GM12891 (cell line): ENCODE data around the gene ATG3. TPM values are rescaled to one million over a fixed set of nuclear protein-coding genes. Genes with fewer than 3 reads are reported as not detected.
A peak's percentile ranks its signal among the peaks of the same experiment; 100 is the strongest.

ENCODE experiments used
- DNase-seq: peaks from one replicate; pipeline ENCODE4 v3.0.0; 2011; ENCODE audit warnings: low spot score; ENCODE audit not compliant: insufficient read length
- FAIRE-seq: peaks from 2 replicates; lab custom pipeline; 2011; peaks lifted over from hg19 to GRCh38; lab: Jason Lieb, UNC
- PAX5 ChIP-seq: IDR thresholded peaks from 2 replicates; pipeline ENCODE4 v1.6.1; 2011; ENCODE audit warnings: low read length, moderate library complexity, mild to moderate bottlenecking; ENCODE audit not compliant: insufficient read depth, severe bottlenecking
- POLR2A ChIP-seq: IDR thresholded peaks from 2 replicates; pipeline ENCODE4 v1.6.1; 2011; ENCODE audit warnings: low read depth, low read length, control low read depth
- POLR2AphosphoS5 ChIP-seq: IDR thresholded peaks from 2 replicates; pipeline ENCODE4 v1.6.1; 2011; ENCODE audit warnings: low read depth, low read length, control low read depth
- POU2F2 ChIP-seq: IDR thresholded peaks from 2 replicates; pipeline ENCODE4 v1.6.1; 2011; ENCODE audit warnings: low read depth, mild to moderate bottlenecking, control low read depth, low read length, moderate library complexity
- SPI1 ChIP-seq: IDR thresholded peaks from 2 replicates; pipeline ENCODE4 v1.6.1; 2011; ENCODE audit warnings: low read depth, low read length, control low read depth
- TAF1 ChIP-seq: IDR thresholded peaks from 2 replicates; pipeline ENCODE4 v1.6.1; 2011; ENCODE audit warnings: low read depth, low read length, control low read depth
- polyA plus RNA-seq: library from polyadenylated mRNA; unstranded; fragments of >200 nt; gene quantifications from one replicate; pipeline ENCODE4 v1.2.1, GENCODE V29; 2012; ENCODE audit warnings: low read depth, missing spikeins, inconsistent platforms; ENCODE audit not compliant: missing spikeins

Gene ATG3
- polyA plus RNA-seq = 33.8 TPM

DNA sequence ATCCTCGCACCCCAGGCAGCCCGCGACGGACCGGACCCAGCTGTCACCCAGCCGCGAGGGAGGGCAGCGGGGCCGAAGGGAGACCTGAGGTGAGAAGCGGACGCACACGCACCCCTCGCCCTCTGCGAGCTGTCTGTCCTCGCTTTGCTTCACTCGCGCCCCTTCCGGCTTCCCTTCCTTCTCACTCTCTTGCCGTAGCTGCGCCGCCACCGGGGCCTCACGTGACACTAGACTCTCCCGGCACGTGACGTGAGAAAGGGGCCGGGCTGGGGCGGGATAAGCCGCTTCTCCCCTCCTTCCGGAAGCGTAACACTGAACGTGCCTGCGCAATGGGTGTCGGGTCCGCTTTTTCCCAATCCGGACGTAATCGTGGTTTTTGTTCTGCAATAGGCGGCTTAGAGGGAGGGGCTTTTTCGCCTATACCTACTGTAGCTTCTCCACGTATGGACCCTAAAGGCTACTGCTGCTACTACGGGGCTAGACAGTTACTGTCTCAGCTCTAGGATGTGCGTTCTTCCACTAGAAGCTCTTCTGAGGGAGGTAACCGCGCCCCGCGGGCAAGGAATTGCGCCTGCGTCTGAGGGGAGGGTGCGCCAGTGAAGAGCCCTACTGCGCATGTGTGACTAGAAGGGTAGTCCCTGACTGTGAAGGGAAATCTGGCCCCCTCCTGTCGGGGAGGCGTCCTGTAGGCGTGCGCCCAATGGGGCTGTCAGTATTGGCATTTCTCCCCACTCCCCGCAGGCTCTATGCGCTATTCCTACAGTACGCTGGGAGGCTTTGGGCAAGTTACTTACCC is at the start of gene ATG3, which contains the start of gene SLC35A5:
Gene ATG3 (minus strand): TSS at position 229 of the 796 bp plus-strand sequence. CDS start 434 bp downstream, outside the sequence.
Gene SLC35A5 (plus strand): TSS at position 312 of the 796 bp plus-strand sequence. CDS start 1,359 bp downstream, outside the sequence.
- DNase-seq (peak; percentile 68), FAIRE-seq (peak; percentile 98)
- TF ChIP-seq POLR2A (peak; percentile 89), PAX5 (no peak), POLR2AphosphoS5 (peak; percentile 89), SPI1 (no peak), POU2F2 (peak; percentile 25; the same call in 1 of the 2 replicates), TAF1 (peak; percentile 33)

- DNase-seq = no peak
- no peak for FAIRE-seq
- TF ChIP-seq TAF1 (no peak), POLR2AphosphoS5 (no peak), SPI1 (no peak), POU2F2 (no peak), PAX5 (no peak), POLR2A (no peak)
Observed at GRCh38 chr3:112610121-112610520, 48.4 kb upstream of the ATG3 start.

- FAIRE-seq = no peak
- no peak for TF ChIP-seq PAX5
- TF ChIP-seq POU2F2 = no peak
- no peak for TF ChIP-seq SPI1
- TF ChIP-seq POLR2A = no peak
- TF ChIP-seq TAF1 = no peak
- no peak for TF ChIP-seq POLR2AphosphoS5
Observed at GRCh38 chr3:112607863-112608262, 46.1 kb upstream of the ATG3 start.

GRCh38 chr3:112606098-112606497 is 44.3 kb upstream of the ATG3 start:
- DNase-seq (no peak), FAIRE-seq (no peak)
- TF ChIP-seq POLR2AphosphoS5 = no peak

More at GRCh38 chr3:112607863-112608262, 46.1 kb upstream of the ATG3 start:
- DNase-seq = no peak

DNA sequence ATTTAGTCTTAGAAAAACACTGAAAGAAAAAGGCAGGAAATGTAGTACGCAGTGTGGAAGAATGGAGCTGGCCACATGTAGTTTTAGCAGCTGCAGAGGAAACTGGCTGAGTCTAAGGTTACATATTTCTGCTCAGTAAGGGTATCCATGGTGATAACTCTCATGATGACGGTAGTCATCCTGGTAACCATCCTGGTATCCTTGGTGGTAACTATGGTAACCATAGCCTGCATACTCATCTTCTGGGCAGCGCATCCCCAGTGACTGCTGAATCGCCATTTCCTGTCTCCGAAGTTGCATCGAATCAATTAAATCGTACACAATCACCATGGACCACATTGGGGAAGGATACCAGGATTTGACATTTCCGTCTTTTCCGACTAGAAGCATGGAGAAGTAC is 43.5 kb upstream of the ATG3 start:
- FAIRE-seq (peak; percentile 38), DNase-seq (no peak)
- TF ChIP-seq TAF1 = no peak
- TF ChIP-seq SPI1 = no peak
- no peak for TF ChIP-seq POU2F2
- no peak for TF ChIP-seq PAX5
- no peak for TF ChIP-seq POLR2A
- TF ChIP-seq POLR2AphosphoS5 = no peak

DNA sequence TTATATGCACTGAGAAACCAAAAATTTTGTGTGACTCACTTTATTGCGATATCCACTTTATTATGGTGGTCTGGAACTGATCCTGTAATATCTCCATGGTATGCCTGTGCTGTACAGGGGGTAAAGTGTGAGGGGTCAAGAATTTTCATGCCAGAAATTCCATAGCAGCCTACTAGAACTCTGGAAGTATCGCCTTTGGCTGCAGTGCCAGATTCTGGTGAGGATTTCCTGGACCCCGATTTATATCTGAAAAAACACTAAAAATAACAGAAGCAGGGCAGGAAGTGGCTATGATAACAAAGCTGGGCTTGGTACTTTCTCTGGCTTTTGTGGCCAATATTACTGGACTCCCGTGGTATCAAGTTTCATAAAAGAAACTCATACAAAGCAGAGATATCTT is 42.8 kb upstream of the ATG3 start:
- no peak for DNase-seq
- FAIRE-seq = no peak
- TF ChIP-seq SPI1 (no peak), POU2F2 (no peak), PAX5 (no peak), POLR2AphosphoS5 (no peak), TAF1 (no peak), POLR2A (no peak)

GRCh38 chr3:112602217-112602838 is 40.6 kb upstream of the ATG3 start:
- no peak for DNase-seq
- TF ChIP-seq POLR2A (no peak), SPI1 (peak; percentile 72)
- FAIRE-seq = no peak

GRCh38 chr3:112598731-112599130 is 37.0 kb upstream of the ATG3 start:
- no peak for DNase-seq
- no peak for TF ChIP-seq POLR2A
- no peak for TF ChIP-seq TAF1
- TF ChIP-seq PAX5 = no peak
- no peak for TF ChIP-seq SPI1
- TF ChIP-seq POU2F2 = no peak
- no peak for TF ChIP-seq POLR2AphosphoS5
- no peak for FAIRE-seq

- FAIRE-seq (no peak), DNase-seq (no peak)
- no peak for TF ChIP-seq PAX5
- no peak for TF ChIP-seq POU2F2
- TF ChIP-seq POLR2AphosphoS5 = no peak
- no peak for TF ChIP-seq POLR2A
- TF ChIP-seq SPI1 = no peak
- TF ChIP-seq TAF1 = no peak
Observed at GRCh38 chr3:112597945-112598344, 36.2 kb upstream of the ATG3 start.

- DNase-seq (no peak), FAIRE-seq (no peak)
- TF ChIP-seq PAX5 (no peak), POLR2AphosphoS5 (no peak), POU2F2 (no peak), TAF1 (no peak)
Observed at GRCh38 chr3:112594856-112595255, 33.1 kb upstream of the ATG3 start.
